ENCODE measurements around the gene SLC38A11.
"Not testable (repeated sequence)": the region's sequence is repeated elsewhere in the genome, so short reads cannot be mapped to it uniquely, and the experiment has no call there.

The SLC38A11 gene

DNA sequence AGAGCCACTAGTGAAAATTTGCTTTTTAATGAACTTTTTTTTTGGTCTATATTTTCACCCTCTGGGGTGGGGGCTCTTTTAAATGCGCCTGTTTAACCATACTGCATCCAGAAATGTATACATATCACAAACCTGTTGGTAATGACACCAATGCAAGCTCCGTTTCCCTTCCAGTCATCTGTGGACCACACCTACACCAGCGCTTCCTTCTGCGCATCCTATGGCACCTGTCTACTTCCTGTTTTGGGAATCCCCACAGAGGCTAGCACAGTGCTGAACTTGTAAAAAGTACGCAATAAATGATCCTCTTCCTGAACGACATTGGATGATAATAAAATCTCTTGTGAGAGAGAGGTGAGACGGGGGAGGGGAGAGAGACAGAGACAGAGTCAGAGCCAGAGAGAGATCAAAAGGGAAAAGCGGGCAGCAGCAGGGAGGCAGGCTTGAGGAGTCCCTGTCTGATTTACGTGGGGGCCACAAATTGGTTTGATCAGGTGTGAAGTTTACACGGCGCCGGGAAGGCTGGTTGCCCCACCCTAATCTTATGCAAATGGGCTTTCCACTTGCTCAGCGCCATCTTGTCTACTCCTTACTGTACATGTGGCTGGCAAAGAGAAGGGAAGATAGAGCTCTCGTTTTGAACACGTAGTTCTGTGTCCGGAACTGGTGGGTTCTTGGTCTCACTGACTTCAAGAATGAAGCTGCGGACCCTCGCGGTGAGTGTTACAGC lies 38.1 kb upstream of the SLC38A11 start:
- H3K36me3 ChIP-seq (ENCODE audit: insufficient read depth), result no peaks in the 10 kb centered on the region
- H2AFZ ChIP-seq (ENCODE audit: low read depth), result peak overlapping the region; percentile 9; the same call in 1 of the 2 replicates
- H3K79me2 ChIP-seq (ENCODE audit: insufficient read depth, low read depth), result no peaks in the 10 kb centered on the region
- H3K4me1 ChIP-seq (ENCODE audit: low read depth, poor library complexity, severe bottlenecking), result peaks cover 30% of the 10 kb centered on the region
- H3K27ac ChIP-seq, result no peak overlapping the region
- H3K27me3 ChIP-seq (ENCODE audit: insufficient read depth, low read depth), result no peaks in the 10 kb centered on the region
- H3K4me3 ChIP-seq (IDR thresholded peaks at IDR 0.05; ENCODE audit: insufficient read depth, low read depth, low read length), result no peak overlapping the region
- no peak overlapping the region for H3K4me2 ChIP-seq
- H4K20me1 ChIP-seq (ENCODE audit: insufficient read depth), result no peaks in the 10 kb centered on the region
- no peak overlapping the region for H3K9ac ChIP-seq
- TF ChIP-seq, protein P1, sequence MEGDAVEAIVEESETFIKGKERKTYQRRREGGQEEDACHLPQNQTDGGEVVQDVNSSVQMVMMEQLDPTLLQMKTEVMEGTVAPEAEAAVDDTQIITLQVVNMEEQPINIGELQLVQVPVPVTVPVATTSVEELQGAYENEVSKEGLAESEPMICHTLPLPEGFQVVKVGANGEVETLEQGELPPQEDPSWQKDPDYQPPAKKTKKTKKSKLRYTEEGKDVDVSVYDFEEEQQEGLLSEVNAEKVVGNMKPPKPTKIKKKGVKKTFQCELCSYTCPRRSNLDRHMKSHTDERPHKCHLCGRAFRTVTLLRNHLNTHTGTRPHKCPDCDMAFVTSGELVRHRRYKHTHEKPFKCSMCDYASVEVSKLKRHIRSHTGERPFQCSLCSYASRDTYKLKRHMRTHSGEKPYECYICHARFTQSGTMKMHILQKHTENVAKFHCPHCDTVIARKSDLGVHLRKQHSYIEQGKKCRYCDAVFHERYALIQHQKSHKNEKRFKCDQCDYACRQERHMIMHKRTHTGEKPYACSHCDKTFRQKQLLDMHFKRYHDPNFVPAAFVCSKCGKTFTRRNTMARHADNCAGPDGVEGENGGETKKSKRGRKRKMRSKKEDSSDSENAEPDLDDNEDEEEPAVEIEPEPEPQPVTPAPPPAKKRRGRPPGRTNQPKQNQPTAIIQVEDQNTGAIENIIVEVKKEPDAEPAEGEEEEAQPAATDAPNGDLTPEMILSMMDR (conservative IDR thresholded peaks at IDR 0.05; ENCODE audit: low read depth, low read length), result no peak

DNA sequence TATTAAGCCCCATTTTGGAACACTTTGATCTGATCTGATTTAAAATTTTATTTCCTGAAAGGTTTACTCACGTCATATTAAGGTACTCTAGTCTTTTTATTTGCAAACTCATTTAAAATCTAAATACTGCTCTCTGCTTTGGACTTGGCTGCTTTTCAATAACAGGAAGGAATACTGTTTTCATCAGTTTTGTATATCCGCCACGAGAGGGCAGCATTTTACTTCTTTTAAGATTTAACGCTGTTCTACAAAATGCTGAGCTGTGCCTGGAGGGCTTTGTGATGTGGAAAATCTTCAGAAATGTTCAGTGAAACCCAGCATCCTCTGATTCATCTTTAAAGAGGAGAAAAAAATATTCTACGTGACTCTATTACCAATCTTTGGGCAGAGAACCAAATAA lies 37.5 kb upstream of the SLC38A11 start:
- no peak overlapping the region; the same call in 1 of the 2 replicates for H3K9ac ChIP-seq
- TF ChIP-seq, protein P1 (conservative IDR thresholded peaks at IDR 0.05; ENCODE audit: low read depth, low read length), result peak; percentile 76
- no peaks in the 10 kb centered on the region for H4K20me1 ChIP-seq (ENCODE audit: insufficient read depth)
- no peaks in the 10 kb centered on the region for H3K36me3 ChIP-seq (ENCODE audit: insufficient read depth)
- peaks cover 30% of the 10 kb centered on the region for H3K4me1 ChIP-seq (ENCODE audit: low read depth, poor library complexity, severe bottlenecking)
- no peak overlapping the region for H3K4me3 ChIP-seq (IDR thresholded peaks at IDR 0.05; ENCODE audit: insufficient read depth, low read depth, low read length)
- peak overlapping the region; percentile 9; the same call in 1 of the 2 replicates for H2AFZ ChIP-seq (ENCODE audit: low read depth)
- peak overlapping the region; percentile 70; the same call in 1 of the 2 replicates for H3K27ac ChIP-seq
- H3K4me2 ChIP-seq, result peak overlapping the region; percentile 78; the same call in 1 of the 2 replicates
- H3K79me2 ChIP-seq (ENCODE audit: insufficient read depth, low read depth), result no peaks in the 10 kb centered on the region
- H3K27me3 ChIP-seq (ENCODE audit: insufficient read depth, low read depth), result no peaks in the 10 kb centered on the region

DNA sequence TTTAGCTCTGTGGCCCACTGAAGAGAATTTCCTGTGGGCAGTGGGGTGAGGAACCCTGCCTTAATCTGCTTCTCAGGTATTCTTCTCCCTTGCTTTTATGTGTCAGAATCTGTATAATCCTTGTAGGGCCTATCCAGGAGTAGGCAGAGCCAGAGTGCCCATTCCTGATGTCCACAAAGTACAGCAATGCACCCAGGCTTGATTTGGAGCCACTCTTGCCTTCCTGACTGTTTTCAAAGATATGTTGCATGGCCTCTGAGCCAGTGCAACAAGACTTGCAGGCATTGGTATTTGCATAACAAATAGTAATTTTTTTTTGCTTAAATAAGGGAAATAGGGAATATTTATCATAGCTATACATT lies 36.7 kb upstream of the SLC38A11 start:
- H3K4me3 ChIP-seq (IDR thresholded peaks at IDR 0.05; ENCODE audit: insufficient read depth, low read depth, low read length); H4K20me1 ChIP-seq (ENCODE audit: insufficient read depth); H3K36me3 ChIP-seq (ENCODE audit: insufficient read depth); H3K79me2 ChIP-seq (ENCODE audit: insufficient read depth, low read depth); H3K9ac ChIP-seq; H3K27me3 ChIP-seq (ENCODE audit: insufficient read depth, low read depth): not testable (repeated sequence)
- Histone ChIP-seq H2AFZ (ENCODE audit: low read depth) (peak overlapping the region; percentile 21; the same call in 1 of the 2 replicates), H3K27ac (peak overlapping the region; percentile 70), H3K4me1 (ENCODE audit: low read depth, poor library complexity, severe bottlenecking) (peaks cover 33% of the 10 kb centered on the region), H3K4me2 (peak overlapping the region; percentile 78)

DNA sequence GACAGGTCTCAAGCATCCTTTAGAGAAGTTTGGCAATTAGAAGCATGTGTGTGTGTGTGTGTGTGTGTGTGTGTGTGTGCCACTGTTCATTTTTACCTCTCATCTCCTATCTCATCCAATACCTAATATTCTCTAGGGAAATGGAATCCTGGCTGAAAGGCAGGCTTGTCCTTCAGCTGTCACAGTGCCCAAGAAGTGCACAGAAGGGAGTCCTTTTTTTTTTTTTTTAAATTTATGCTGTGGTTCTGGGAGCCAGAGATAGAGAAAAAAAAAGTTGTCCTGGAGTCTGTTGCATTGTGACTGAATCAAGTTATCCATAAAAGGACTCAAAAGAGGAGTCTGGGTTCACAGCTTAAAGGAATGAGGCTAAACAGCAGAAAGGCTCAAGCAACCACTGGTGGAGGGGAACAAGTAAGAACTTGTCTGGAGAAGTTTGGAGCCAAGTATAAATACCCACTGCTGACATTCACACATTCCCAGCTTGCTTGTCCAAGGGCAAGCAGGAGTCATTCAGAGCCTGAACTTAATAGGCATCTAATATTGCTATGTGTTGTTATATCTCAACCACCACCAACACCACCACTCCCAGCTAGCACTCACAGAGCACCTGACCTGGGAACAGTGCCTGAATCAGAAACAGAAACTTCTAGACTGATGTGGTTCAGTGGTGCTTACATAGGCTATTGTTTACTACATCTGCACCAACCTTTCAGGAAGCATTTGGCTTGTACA lies 36.2 kb upstream of the SLC38A11 start:
- not testable (repeated sequence) for H3K9ac ChIP-seq; H3K4me3 ChIP-seq (IDR thresholded peaks at IDR 0.05; ENCODE audit: insufficient read depth, low read depth, low read length); H4K20me1 ChIP-seq (ENCODE audit: insufficient read depth); H3K27me3 ChIP-seq (ENCODE audit: insufficient read depth, low read depth); H3K36me3 ChIP-seq (ENCODE audit: insufficient read depth); H3K79me2 ChIP-seq (ENCODE audit: insufficient read depth, low read depth)
- H3K4me2 ChIP-seq, result peak overlapping the region; percentile 78
- H2AFZ ChIP-seq (ENCODE audit: low read depth), result peak overlapping the region; percentile 21; the same call in 1 of the 2 replicates
- H3K4me1 ChIP-seq (ENCODE audit: low read depth, poor library complexity, severe bottlenecking), result peaks cover 38% of the 10 kb centered on the region
- H3K27ac ChIP-seq, result peak overlapping the region; percentile 70

DNA sequence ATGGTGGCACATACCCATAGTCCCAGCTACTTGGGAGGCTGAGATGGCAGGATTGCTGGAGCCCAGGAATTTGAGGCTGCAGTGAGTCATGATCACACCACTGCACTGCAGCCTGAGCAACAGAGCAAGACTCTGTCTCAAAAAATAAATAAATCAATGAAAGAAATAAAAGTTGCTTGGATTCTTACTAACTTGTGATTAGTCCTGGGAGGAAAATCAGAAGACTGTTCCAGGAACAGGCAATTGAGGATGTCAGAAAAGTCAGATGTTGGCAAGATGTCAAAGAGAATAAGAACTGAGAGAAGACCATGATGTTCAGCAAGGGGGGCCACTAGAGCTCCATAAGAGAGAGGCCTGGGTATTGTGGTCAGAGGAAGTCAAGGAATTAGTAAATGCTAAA lies 35.6 kb upstream of the SLC38A11 start:
- not testable (repeated sequence) for H3K36me3 ChIP-seq (ENCODE audit: insufficient read depth); H3K9ac ChIP-seq; H3K4me2 ChIP-seq; H3K4me3 ChIP-seq (IDR thresholded peaks at IDR 0.05; ENCODE audit: insufficient read depth, low read depth, low read length); H3K27me3 ChIP-seq (ENCODE audit: insufficient read depth, low read depth); H3K27ac ChIP-seq; H3K79me2 ChIP-seq (ENCODE audit: insufficient read depth, low read depth); H2AFZ ChIP-seq (ENCODE audit: low read depth); H4K20me1 ChIP-seq (ENCODE audit: insufficient read depth)
- peaks cover 44% of the 10 kb centered on the region for H3K4me1 ChIP-seq (ENCODE audit: low read depth, poor library complexity, severe bottlenecking)

DNA sequence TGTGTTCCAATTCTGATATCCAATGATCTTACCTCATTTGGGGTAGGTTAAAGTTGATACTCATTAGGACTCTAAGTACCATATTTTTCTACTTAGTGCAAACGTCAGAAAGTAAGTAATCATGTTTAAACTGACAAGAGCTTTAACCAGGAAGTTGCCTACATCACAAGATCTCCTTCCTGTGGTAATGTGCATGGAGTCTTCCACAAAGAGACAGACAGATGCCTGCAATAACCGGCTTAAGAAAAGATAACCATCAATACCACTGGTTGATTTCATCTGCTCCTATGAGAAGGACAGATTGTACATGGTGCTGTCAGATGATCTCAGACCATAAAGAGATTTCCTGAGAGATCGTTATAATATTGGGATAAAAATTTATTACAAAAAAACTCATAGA lies 33.5 kb upstream of the SLC38A11 start:
- H3K4me2 ChIP-seq; H2AFZ ChIP-seq (ENCODE audit: low read depth); H3K27ac ChIP-seq: not testable (repeated sequence)

DNA sequence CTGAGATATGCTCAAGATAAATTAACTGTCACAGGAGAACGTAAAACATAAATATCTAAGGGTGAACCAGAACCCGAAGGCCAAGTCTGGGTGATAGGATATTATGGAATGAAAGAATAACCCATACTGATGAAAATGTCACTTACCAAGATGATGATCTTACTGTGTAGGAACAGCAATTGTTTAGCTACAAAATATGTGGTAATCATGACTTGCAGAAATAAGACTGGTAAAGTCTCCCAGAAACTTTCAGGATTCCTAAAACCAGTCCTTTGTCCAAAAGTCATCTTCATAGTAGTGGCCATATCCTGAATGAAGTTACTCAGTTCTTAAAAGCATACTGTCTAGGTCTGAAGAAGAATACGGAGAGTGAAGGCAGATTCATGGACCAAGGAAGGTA lies 30.7 kb upstream of the SLC38A11 start:
- not testable (repeated sequence) for H3K4me2 ChIP-seq; H3K27me3 ChIP-seq (ENCODE audit: insufficient read depth, low read depth); H4K20me1 ChIP-seq (ENCODE audit: insufficient read depth); H3K4me3 ChIP-seq (IDR thresholded peaks at IDR 0.05; ENCODE audit: insufficient read depth, low read depth, low read length); H3K79me2 ChIP-seq (ENCODE audit: insufficient read depth, low read depth); H3K27ac ChIP-seq; H2AFZ ChIP-seq (ENCODE audit: low read depth); H3K36me3 ChIP-seq (ENCODE audit: insufficient read depth); H3K9ac ChIP-seq
- peaks cover 22% of the 10 kb centered on the region for H3K4me1 ChIP-seq (ENCODE audit: low read depth, poor library complexity, severe bottlenecking)

More for the DNA sequence above, 33.5 kb upstream of the SLC38A11 start:
- H3K4me1 ChIP-seq (ENCODE audit: low read depth, poor library complexity, severe bottlenecking), result peaks cover 47% of the 10 kb centered on the region
- H3K36me3 ChIP-seq (ENCODE audit: insufficient read depth); H3K27me3 ChIP-seq (ENCODE audit: insufficient read depth, low read depth); H3K9ac ChIP-seq; H3K4me3 ChIP-seq (IDR thresholded peaks at IDR 0.05; ENCODE audit: insufficient read depth, low read depth, low read length); H3K79me2 ChIP-seq (ENCODE audit: insufficient read depth, low read depth); H4K20me1 ChIP-seq (ENCODE audit: insufficient read depth): not testable (repeated sequence)
